Measurements from ENCODE around the gene MINDY1.

MINDY1 gene

DNA sequence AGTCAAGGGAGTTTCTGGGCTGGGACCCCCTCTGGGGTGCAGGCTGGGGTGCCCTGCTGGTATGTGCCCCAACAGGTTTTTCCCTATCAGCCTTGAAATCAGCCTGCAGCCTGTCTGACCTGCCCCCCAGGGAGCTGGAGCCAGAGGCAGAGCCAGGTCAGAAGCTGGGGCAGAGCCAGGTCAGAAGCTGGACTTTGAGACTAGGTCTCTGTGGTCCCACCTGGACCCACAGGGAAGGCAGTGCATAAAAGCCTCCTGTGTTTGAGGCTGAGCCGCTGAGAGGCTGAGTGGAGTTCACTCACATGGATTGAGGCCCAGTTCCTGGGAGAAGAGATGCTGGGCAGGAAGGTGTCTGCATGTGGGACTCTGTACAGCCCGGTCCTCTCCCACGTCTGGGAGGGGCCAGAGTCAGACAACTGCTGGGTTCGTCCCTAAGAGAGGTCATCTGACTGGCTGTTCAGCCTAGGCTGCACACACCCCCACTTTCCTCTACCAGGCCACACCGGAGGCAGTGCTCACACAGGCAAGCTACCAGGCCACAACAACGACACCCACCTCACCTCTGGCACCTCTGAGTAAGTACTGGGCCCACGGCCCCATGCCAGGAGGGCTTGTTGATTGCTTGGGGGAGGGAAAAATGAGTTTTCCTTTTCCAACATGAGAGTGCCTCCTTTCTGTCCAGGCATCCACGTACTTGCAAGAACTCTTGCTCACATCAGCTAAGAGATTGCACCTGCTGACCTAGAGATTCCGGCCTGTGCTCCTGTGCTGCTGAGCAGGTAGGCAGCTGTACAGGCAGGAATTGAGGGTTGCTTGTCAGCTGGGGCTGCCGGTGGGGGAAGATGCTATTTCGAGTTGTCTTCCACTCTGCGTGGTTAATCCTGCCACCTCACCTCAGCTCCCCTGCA is 24.6 kb downstream of the MINDY1 start, which contains the start of gene ANXA9:
Gene ANXA9 (plus strand): TSS at position 488 of the 908 bp plus-strand sequence. CDS start 814 bp downstream, outside the sequence.
- DNase-seq = no peak

DNA sequence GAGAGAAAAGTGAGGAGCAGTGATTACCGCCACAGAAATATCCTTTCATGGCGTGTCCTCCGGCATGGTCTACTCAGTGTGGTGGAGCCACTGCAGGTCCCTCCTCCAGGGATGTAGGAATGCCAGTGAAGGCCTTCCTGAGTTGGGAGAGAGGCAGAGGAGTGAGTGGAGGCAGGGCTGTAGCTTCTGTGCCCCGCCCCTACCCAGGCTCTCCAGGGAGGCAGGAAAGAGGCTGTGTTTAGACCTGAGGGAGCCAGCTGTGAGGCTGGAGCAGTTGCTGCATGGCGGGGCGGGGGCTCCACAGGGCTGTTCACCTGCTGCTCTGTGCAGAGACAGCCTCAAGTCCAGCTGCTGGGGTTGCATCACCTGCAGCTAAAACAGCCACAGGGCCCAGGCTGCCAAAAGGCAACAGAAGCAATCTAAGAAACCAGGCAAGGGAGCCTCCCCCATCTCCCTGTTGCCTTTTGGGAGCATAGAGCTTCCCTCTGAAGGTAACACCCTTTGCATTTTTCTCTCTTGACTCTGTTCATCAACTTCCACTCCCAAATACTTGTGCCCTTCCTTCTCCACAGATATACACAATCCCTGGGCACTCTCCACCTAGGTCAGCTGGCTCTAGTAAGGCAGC is 25.4 kb downstream of the MINDY1 start:
- no peak for DNase-seq

DNA sequence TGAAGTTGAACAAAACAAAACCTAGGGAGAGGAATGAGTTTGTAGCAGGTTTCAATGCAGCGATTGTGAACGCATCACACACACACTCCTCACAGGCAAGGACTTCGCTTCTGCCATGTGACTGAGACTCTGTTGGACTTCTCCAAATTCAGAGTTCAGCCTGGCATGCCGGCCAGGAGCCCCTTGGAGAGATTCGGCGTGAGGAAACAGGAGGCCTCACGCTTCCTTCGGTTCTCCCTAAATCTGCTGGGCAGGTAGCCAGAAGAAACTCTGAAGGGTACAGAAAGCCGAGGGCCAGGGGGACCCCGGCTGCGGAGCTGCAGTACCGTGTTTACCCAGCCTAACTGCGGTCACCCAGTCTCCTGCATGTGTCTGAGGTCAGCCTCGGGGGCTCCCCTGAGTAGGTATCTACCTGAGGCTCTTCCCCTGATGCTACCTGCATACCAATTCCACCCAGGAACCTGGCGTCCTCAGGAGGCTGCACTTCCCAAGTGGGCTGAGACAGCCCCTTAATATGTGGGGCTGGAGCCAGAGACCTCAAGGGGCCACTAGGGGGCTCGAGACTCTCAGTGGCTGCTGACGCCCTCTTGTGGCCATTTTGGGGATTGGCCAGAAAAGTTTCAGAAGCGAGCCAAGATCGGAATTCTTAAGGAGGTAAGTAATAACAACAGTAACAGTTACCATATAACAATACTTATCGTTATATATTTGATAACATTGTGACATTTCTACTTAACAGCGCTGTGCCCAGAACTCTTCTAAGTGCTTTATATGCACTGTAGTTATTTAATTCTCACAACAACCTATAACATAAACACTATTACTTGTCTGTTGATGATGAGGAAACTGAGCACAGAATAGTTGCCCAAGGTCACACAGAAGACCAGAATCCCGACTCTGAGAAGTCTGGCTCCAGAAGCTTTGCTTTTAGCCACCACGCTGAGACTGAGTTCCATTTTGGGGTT is 27.3 kb downstream of the MINDY1 start:
- DNase-seq = peak; percentile 85 to 91

- DNase-seq = peak; percentile 82 to 87
Observed at GRCh38 chr1:150976879-150977694, 29.6 kb downstream of the MINDY1 start.

DNA sequence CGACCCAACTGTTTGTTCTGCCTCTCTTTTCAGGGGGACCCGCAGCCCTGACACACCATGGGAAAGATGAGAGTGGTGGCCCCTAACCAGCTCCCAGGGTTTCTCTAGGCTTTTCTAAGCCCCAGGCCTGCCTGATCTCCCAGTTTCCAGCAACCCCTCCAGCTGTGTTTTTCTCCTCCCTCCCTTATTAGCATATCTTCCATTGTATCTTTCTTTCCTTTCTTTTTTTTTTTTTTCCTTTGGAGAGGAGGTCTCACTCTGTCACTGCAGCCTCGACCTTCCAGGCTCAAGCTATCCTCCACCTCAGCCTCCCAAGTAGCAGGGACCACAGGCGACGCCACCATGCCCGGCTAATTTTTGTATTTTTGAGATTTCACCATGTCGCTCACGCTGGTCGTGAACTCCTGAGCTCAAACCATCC is 30.3 kb downstream of the MINDY1 start:
- DNase-seq = no peak

DNA sequence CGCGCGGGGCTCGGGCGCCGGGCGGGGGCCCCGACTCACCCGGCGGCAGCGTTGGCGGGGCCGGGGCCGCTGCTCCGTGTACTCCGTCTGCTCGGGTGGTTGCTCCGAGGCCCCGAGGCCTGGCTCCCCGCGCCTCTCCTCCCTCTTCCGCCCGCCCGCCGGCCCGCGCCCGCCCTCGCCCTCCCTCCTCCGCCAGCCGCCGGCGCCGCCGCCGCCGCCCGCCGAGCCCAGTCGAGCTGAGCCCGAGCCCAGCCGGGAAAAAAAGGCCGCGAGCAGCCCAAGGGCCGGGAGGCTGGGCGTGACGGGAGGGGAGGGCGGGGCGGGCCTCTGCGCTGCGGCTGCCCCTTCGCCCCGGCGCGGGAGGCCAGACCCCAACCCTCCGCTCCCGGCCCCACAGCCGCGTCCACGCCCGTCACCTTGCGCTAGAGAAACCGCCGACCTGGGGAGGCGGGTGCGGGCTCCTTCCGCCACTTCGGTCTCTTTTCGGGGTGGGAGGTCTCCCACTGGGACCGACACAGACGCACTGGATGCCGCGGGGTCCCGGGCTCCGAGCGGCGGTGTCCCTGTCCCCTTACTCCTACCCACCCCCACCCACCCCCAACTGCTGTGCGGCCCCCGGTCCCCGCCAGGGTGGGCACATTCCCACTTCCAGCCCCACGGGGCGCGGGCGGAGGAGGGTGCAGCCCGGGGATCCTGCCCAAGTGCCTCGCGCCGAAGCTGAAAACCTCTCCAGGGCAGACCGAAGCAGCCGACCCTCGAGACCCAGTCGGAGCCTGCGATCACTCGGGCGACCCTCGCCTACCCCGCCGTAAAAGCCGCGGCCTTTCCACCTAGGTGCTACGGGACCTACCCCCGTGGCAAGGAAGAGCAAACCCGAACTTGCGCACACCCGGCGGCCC is 31.9 kb downstream of the MINDY1 start, which contains the start of gene CERS2:
Gene CERS2 (minus strand): TSS at position 256 of the 899 bp plus-strand sequence. CDS start 5,745 bp downstream, outside the sequence.
- peak; percentile 81 to 83 for DNase-seq

GRCh38 chr1:150973836-150974579 is 32.7 kb downstream of the MINDY1 start:
- DNase-seq = peak; percentile 22 to 32

DNA sequence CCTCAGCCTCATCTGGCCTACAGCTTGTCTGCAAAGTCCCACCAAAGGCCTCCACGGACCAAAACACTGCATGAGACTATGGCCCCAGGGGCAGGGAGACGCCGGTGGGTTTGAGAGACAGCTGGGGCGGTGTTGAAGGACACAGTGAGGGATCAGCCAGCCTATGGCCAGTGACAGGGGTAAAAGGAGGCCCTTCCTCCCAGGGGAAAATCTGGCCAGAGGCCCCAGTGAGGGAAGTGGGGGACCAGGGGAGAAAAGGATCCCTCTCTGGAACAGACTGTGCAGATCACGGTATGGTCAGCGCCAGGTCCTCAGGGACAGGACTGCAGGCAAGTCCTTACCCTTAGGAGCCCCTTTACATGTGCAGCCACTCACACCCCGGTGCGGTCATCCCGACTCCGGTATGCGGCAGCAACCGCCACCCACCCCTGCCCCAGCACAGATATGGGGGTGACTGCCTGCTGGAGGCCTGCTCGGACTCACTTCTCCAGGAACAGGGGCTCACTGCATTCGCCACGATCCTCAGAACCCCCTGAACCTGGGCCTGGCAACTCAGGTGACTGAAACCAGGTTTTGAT is 33.4 kb downstream of the MINDY1 start:
- no peak for DNase-seq

GRCh38 chr1:150972417-150972940 is 34.2 kb downstream of the MINDY1 start:
- no peak for DNase-seq

DNA sequence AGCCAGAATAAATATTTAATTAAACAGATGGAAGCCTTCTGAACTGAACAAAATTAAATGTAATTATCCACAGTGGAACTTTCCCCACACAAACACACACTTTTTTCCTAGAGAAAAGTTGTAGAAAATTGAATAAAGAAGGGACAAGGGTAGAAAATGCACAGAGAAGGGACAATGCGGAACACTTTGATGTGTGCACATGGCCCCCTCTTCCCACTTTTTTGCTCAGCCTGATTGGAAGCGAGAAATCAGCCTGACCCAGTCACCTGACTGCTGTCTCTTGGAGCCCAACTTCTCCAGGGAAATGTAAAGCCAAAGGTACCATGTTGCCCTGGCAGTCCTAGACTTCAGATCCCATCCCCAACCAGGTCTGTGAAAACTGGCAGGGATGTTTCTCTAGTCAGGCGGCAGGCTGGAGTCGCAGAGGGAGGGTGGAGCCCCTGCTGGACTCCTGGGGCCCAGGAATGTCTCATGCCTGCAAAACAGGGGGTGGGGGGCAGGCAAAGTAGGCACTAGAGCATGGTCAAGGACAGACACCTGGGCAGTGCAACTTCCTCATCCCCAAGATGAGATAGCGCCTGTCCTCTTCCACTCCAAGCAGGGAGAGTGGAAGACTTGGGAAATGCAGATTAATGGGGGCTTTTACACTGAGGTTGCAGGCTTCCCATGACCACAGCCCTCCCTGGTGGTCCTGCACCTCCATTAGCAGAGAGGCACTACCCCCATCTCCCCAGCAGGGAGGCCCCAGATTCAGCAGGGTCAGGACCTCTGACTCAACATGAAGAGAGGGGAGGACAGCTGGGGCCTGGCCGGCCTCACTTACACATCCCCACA is 34.9 kb downstream of the MINDY1 start:
- no peak for DNase-seq

- no peak for DNase-seq
Observed at GRCh38 chr1:150970808-150971582, 35.7 kb downstream of the MINDY1 start.

- no peak for DNase-seq
Observed at GRCh38 chr1:150969626-150970025, 37.1 kb downstream of the MINDY1 start.

- DNase-seq = no peak
Observed at GRCh38 chr1:150968491-150968890, 38.2 kb downstream of the MINDY1 start.

GRCh38 chr1:150967936-150968335 is 38.8 kb downstream of the MINDY1 start:
- no peak for DNase-seq

- no peak for DNase-seq
Observed at GRCh38 chr1:150966011-150966410, 40.7 kb downstream of the MINDY1 start.

GRCh38 chr1:150965605-150966004 is 41.1 kb downstream of the MINDY1 start:
- no peak for DNase-seq

DNA sequence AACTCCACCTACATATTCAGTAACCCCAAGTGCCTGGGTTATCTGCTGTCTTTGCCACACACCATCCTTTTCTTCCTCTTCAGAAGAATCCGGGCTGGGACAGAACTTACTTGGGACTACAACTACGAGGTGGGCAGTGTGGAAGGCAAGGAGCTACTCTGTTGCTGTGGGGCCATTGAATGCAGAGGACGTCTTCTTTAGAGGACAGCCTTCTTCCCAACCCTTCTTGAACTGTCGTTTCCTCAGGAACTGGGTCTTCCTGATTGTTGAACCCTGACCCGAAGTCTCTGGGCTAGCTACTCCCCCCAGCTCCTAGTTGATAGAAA is 42.6 kb downstream of the MINDY1 start:
- no peak for DNase-seq
